Heart right ventricle (tissue), 16 donors: ENCODE results near the gene DPF3. TPM values are rescaled to one million over a fixed set of nuclear protein-coding genes. Genes with fewer than 3 reads are reported as not detected.
A peak's percentile ranks its signal among the peaks of the same experiment; 100 is the strongest.

Experiments used
- ATAC-seq, 8 donors: fragments of 200-7000 bp; cut with Tn5 transposase; one replicate each; pipeline ENCODE4 v1.9.1; 2020; ENCODE audit warnings: mild to moderate bottlenecking in 8 of 8, moderate library complexity in 8 of 8, moderate number of reproducible peaks in 1 of 8
- DNase-seq, 2 donors: peaks; one replicate each; pipeline ENCODE4 v3.0.0-alpha.2; 2020
- H3K27ac ChIP-seq, 10 donors: fragments of 200-600 bp; sonication (generic) in 2 of 10; one replicate each; pipeline versions ENCODE4 v1.5.0 to v1.8.0; 2020 to 2022; ENCODE audit warnings: mild to moderate bottlenecking in 3 of 10
- H3K27me3 ChIP-seq, 7 donors: fragments of 200-600 bp; one replicate each; pipeline ENCODE4 v1.8.0; 2021 to 2022; ENCODE audit warnings: mild to moderate bottlenecking in 2 of 7
- H3K36me3 ChIP-seq, 9 donors: fragments of 200-600 bp; sonication (generic) in 1 of 9; one replicate each; pipeline versions ENCODE4 v1.5.0 to v1.8.0; 2020 to 2022; ENCODE audit warnings: mild to moderate bottlenecking in 2 of 9
- H3K4me1 ChIP-seq, 9 donors: fragments of 200-600 bp; sonication (generic) in 1 of 9; one replicate each; pipeline versions ENCODE4 v1.5.0 to v1.8.0; 2020 to 2022; ENCODE audit warnings: mild to moderate bottlenecking in 4 of 9
- H3K4me3 ChIP-seq, 10 donors: fragments of 200-600 bp; sonication (generic) in 2 of 10; one replicate each; pipeline versions ENCODE4 v1.5.0 to v1.8.0; 2020 to 2022; ENCODE audit warnings: mild to moderate bottlenecking in 7 of 10, moderate library complexity in 2 of 10
- H3K9me3 ChIP-seq, 11 donors: fragments of 200-600 bp in 10 of 11; sonication (generic) in 2 of 11; one replicate each; pipeline versions ENCODE4 v1.5.0 to v1.8.0; 2013 to 2022; ENCODE audit warnings: mild to moderate bottlenecking in 2 of 11, control low read depth in 1 of 11, moderate library complexity in 1 of 11
- CTCF ChIP-seq, 9 donors: fragments of 200-600 bp; sonication (generic) in 2 of 9; IDR thresholded peaks; one replicate each; pipeline versions ENCODE4 v1.5.0 to v1.8.0; 2021 to 2022; ENCODE audit warnings: antibody characterized with exemption in 9 of 9, mild to moderate bottlenecking in 5 of 9, moderate library complexity in 1 of 9
- WGBS, 2 donors: extraction: QIAGEN DNeasy Blood & Tissue Kit; methylation state at CpG; one replicate each; pipeline ENCODE4 v1.1.7; 2013; ENCODE audit warnings: inconsistent platforms in 1 of 2; 5-methylcytosine and 5-hydroxymethylcytosine counted together
- intact Hi-C, 10 donors: fragments of 100-400 bp; cut with DNase I; formaldehyde crosslinking; loops; one replicate each; pipeline versions ENCODE4 v1.11.1 to v1.14.2; 2022
- polyA plus RNA-seq, 2 donors: library from polyadenylated mRNA; stranded (reverse); fragments of 200-250 nt; gene quantifications; one replicate each; pipeline ENCODE4 v1.2.3, GENCODE V29; 2013
- total RNA-seq, 10 donors: library from RNA; stranded (reverse); fragmentation: NEBNext Ultra II Directional in 3 of 10; extraction: Animal tissue kit (Norgen Biotek cat#: 25700) in 3 of 10; gene quantifications; one replicate each; pipeline versions ENCODE4 v1.2.1 to v1.2.4, GENCODE V29; 2021 to 2023
- donor health status: Arrhythmogenic right ventricular cardiomyopathy.
- donor health status: ischemic (EF 13 %, LVEDD 7.1; RV severe dilation, severe dysfunction).
- donor health status: healthy with polysubstance abuse.
- donor health status: DM: no; HTN: yes; CAD: no.
- donor health status: DM: no; HTN: no; CAD: no.
- donor health status: ischemic (EF 25% LVEDD 6.9; RV normal size, moderate dysfunction).
- donor health status: ischemic (EF 25% LVEDD 5.7; RV mildly dilated, moderate dysfunction).
- donor health status: healthy.
- donor health status: DM: yes; HTN: yes; CAD: no.
- donor health status: Ischemic cardiomyopathy.
- donor health status: ischemic (EF 35%, LVEDD 5.7; RV mildly dilated, moderate dysfunction).
- donor health status: nonischemic (EF 11% LVEDD 7.7; RV severe dilation, severe dysfunction).
- donor health status: DM: yes; HTN: yes; CAD: no.
- donor health status: PGD.
- donor health status: ischemic (EF 29% LVEDD 5.4; RV normal size, mild dysfunction).
- donor health status: nonischemic (EF 23%, LVEDD 6.1; RV moderate dilation, normal function).

Gene DPF3
- total and polyA plus RNA-seq, 12 donors = 3.8 to 52.3 (median 35.6) TPM

DNA sequence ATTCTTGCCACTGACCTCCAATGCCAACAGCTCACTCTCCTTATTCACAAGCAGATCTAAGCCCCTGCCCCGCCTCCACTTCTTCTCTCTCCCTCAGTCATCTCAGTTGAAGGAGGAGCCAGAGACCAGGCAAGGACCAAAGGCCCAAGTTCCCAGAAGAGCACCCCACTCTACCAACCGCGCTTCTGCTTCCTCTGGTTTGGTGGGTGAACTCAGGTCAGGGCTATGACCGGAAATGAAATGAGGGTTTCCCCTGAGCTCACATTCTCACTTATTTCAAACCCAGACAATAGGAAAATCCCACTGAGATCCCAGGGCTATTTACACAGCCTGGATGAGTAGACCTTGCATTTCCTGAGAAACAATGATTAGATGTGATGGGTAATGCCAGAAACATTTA is 9.9 kb downstream of the DPF3 start:
- ATAC-seq (peak in 4 of 8 donors; percentile 5 to 32 (median 16)), DNase-seq (no peak)
- no peak overlapping the region for H3K4me3 ChIP-seq
- H3K9me3 ChIP-seq = peaks cover 0 to 7% (median 0%) of the 10 kb centered on the region in 11 donors
- intact Hi-C loops = no loop called here
- WGBS, 2 donors = 40 to 41% methylated on average over 4 of the region's 4 CpGs
- TF ChIP-seq CTCF (IDR thresholded peaks at IDR 0.05) = no peak
- peaks cover 0 to 5% (median 0%) of the 10 kb centered on the region in 9 donors for H3K36me3 ChIP-seq
- peaks cover 0 to 52% (median 17%) of the 10 kb centered on the region in 9 donors for H3K4me1 ChIP-seq
- H3K27ac ChIP-seq = peak overlapping the region in 3 of 10 donors; percentile 23 to 46 (median 26)
- H3K27me3 ChIP-seq = peaks cover 0 to under 1% (median 0%) of the 10 kb centered on the region in 7 donors

DNA sequence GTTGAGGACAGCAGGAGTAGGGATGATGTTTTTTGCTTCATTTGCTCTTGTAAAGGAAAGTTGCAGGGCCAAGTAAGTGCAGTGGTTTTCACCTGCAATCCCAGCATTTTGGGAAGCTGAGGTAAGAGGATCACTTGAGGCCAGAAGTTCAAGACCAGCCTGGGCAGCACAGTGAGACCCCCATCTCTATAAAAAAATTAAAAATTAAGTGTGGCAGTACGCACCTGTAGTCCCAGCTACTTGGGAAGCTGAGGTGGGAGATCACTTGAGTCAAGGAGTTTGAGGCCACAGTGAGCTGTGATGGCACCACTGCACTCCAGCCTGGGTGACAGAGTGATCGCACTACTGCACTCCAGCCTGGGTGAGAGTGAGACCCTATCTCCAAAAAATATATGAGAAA is 10.8 kb downstream of the DPF3 start:
- Histone ChIP-seq H3K4me3 (no peak overlapping the region), H3K27me3 (no peaks in the 10 kb centered on the region), H3K36me3 (peaks cover 0 to 5% (median 0%) of the 10 kb centered on the region in 9 donors), H3K9me3 (peaks cover 0 to 7% (median 0%) of the 10 kb centered on the region in 11 donors), H3K27ac (peak overlapping the region in 2 of 10 donors; percentile 23 to 46), H3K4me1 (peaks cover 0 to 52% (median 17%) of the 10 kb centered on the region in 9 donors)
- no peak for DNase-seq
- WGBS, 2 donors = 95 to 100% methylated on average over 2 of the region's 2 CpGs
- intact Hi-C loops = no loop called here
- no peak for ATAC-seq
- no peak for TF ChIP-seq CTCF (IDR thresholded peaks at IDR 0.05)

DNA sequence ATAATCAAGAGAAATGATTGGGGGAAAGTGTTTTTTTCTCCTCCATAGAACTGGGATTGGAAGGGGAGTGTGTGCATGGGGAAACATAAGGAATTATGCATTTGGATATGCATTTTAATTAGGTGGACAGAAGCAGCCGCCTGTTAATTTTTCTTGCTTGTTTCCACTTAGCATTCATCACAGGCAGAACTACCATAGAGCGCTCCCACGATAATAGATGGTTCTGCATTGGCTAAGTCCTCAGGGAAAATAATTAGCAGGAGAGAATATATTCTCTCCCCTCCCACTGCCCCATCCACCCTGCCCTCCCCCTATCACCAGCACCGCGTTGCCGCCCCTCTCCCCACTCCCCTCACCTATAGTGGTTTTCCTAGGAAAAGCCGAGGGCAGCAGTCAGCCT is 11.4 kb downstream of the DPF3 start:
- ATAC-seq (no peak), DNase-seq (no peak)
- intact Hi-C loops = no loop called here
- Histone ChIP-seq H3K9me3 (peaks cover 0 to 7% (median 0%) of the 10 kb centered on the region in 11 donors), H3K36me3 (peaks cover 0 to 5% (median 0%) of the 10 kb centered on the region in 9 donors), H3K4me1 (peaks cover 0 to 55% (median 15%) of the 10 kb centered on the region in 9 donors), H3K27ac (peak overlapping the region in 1 of 10 donors; percentile 26), H3K4me3 (no peak overlapping the region), H3K27me3 (no peaks in the 10 kb centered on the region)
- TF ChIP-seq CTCF (IDR thresholded peaks at IDR 0.05) = no peak
- WGBS, 2 donors = 56 to 65% methylated on average over 7 of the region's 7 CpGs

GRCh38 chr14:72882047-72882446 is 11.9 kb downstream of the DPF3 start:
- no peak for ATAC-seq
- peaks cover 0 to 55% (median 15%) of the 10 kb centered on the region in 9 donors for H3K4me1 ChIP-seq
- intact Hi-C loops = no loop called here

More at GRCh38 chr14:72882047-72882446, 11.9 kb downstream of the DPF3 start:
- DNase-seq = no peak
- H3K4me3 ChIP-seq = no peak overlapping the region
- H3K36me3 ChIP-seq = peaks cover 0 to 5% (median 0%) of the 10 kb centered on the region in 9 donors
- no peak for TF ChIP-seq CTCF (IDR thresholded peaks at IDR 0.05)
- H3K27ac ChIP-seq = peak overlapping the region in 1 of 10 donors; percentile 26
- 60 to 63% methylated on average over 1 of the region's 1 CpG for WGBS, 2 donors
- H3K9me3 ChIP-seq = peaks cover 0 to 7% (median 0%) of the 10 kb centered on the region in 11 donors
- no peaks in the 10 kb centered on the region for H3K27me3 ChIP-seq
